HG02885 (cell line): ENCODE measurements around the gene SLC1A3.

ENCODE experiments used
- ATAC-seq: cut with Tn5 transposase; IDR thresholded peaks from one replicate; pipeline ENCODE4 v1.9.1; 2021; ENCODE audit warnings: mild to moderate bottlenecking; ENCODE audit not compliant: unreplicated experiment, poor library complexity

Gene SLC1A3

DNA sequence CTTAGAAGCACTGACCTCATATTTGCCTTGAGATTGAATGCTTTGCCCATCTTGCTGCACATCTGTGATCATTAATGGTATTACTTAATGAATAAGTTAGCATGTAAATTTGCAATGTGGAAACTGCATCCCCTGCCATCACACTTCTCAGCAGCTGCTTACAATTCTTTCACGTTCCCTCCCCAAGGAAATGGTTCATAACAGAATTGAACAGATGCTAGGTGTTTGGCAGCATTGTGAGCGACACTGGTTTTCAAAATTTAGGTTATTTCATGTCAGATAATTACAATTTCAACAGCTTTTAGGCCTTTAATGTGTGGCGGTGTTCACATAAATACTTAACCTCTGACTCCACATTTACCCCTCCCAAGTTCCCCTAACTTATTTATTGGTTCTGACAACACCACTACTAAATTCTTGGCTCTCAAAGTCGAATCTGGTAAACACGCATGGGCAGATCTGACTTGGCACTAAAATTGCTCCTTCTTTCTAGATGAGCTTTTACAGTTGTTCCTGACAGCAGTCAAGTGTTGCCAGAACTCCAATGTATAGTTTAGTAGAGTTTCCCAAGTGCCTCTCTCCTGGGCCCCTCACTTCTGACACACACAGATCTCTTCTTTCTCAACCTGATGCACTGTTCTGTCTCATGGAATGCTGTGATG is 46.8 kb downstream of the SLC1A3 start:
- no peak for ATAC-seq

DNA sequence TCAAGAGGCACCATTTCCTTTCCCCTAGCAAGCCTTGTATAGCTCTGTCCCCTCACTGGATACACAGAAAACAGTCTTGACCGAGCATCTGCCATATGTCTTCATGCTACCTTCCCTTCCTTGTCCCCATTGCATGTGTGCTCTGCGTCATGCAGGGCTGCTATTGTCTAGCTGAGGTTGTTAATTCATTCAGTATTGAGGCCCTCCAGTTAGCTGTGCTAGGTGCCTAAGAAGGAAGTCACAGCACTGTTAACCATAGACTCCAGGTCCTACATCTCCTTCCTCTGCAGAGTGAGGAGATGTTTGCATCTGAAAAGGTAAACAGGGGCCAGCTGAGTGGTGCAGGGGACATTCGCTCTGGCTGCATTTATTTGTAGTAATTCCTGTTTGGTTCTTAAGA is 48.2 kb downstream of the SLC1A3 start:
- no peak for ATAC-seq

GRCh38 chr5:36655161-36655560 is 48.8 kb downstream of the SLC1A3 start:
- no peak for ATAC-seq

- ATAC-seq = no peak
Measured at GRCh38 chr5:36656556-36656955, 50.1 kb downstream of the SLC1A3 start.

DNA sequence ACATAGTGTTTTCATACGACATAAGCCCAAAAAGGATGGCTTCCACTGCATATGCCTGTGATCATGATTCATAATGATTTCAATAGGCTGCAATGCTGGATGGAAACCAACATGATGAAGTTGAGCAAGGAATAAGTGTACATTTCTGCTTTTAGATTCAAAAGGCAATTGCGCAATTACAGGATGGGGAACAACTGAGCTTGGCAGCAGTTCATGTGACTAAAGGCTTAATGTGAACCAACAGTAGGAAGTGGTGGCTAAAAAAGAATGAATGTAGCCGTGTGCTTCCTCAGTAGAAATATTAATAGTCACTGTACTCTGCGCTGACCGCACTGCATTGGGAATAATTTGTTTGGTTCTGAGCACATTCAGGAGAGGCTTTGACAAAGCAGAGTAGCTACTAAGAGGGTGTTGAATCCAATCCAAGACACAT is 51.2 kb downstream of the SLC1A3 start:
- ATAC-seq = no peak

- ATAC-seq = no peak
Measured at GRCh38 chr5:36658038-36658756, 51.8 kb downstream of the SLC1A3 start.

GRCh38 chr5:36659411-36659810 is 53.0 kb downstream of the SLC1A3 start:
- ATAC-seq = no peak

GRCh38 chr5:36660397-36661049 is 54.1 kb downstream of the SLC1A3 start:
- ATAC-seq = no peak

DNA sequence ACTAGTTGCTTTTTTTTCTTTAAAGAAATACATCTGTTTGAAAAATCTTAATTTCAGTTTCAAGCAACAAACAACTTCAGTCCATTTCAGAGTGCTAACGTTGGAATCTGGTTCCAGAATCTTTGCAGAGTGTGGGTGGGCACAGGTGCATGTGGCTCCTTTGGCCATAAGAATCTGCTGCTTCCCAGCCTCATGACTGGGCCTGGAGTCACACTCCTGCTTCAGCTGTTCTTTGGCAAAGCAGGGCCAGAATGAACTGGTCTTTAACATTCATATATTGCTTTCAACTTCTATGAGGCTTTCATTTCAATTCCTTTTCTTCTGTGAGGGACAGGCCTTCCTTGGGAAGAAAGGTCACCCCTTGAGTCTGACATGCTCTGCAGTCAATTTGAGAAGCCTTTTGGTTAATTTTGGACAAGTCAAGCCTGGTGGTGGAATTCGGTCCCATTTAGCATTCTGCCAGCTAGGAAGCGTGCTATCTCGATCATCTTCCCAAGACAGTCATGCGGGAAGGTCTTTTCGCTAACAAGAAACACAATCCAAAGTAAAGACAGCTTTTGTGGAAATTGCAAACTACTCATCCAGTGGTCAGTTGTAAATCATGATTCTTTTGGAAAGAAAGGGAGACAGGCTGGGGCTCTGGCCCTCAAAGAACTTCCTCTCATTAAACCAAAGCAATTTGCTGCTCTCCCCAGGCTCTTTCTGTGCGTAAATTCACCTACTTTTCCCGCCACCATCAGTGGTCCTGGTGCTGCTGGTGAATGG is 55.2 kb downstream of the SLC1A3 start:
- ATAC-seq = no peak

- no peak for ATAC-seq
Measured at GRCh38 chr5:36662291-36662851, 56.0 kb downstream of the SLC1A3 start.

- no peak for ATAC-seq
Measured at GRCh38 chr5:36664766-36665165, 58.4 kb downstream of the SLC1A3 start.

DNA sequence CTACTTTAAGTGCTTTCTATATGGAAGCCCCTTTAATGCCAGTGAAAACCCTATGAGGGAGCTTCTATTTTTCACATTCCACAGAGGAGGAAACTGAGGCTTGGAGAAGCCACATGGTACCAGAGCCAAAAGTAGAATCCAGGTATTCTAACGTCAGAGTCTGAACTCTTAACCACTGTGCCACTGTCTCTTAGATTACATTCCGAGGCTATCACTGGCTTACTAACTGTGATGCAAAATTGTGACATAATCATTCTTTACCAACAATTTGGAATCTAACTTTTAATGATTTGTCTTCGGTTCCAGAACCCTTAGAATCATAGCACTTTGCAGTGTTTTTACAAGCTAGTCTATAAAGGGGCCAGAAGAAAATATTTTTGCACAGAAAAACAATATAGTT is 59.2 kb downstream of the SLC1A3 start:
- no peak for ATAC-seq

DNA sequence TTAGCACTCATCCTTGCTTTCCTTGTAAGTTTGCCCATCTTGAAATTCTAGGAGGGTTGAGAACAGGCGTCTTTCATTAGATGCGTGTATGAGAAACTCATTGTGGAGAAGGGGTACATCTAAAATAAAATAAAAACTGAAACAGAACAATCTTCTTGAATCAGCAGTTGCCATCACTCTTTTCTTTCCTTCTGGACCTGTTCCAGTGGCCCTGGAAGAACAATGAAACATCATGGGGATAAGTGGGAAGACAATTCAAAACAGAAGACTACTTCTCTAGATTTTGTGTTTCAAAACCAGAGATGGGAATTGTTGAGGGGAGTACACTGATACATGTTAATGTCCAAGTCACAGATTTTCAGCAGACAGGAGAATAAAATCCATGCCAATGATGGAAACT is 59.9 kb downstream of the SLC1A3 start:
- ATAC-seq = no peak

DNA sequence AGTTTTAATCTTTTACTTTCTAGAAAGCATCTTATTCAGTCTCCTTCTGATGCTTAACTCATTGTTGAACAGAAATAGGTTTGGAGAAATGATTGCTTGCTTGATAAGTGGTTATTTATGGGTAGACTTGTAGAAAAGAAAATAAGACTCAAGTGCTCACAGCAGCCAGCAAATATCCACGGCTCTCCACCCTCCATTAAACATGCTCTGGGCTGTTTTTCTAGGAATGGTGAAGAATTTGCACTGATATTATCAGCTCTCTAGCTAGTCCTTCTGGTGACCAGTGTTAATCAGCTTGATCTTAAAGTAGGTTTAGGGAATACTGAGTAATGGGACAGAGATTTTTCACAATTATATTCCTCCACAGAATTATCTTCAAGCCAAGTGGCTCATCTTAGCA is 60.6 kb downstream of the SLC1A3 start:
- ATAC-seq = no peak

DNA sequence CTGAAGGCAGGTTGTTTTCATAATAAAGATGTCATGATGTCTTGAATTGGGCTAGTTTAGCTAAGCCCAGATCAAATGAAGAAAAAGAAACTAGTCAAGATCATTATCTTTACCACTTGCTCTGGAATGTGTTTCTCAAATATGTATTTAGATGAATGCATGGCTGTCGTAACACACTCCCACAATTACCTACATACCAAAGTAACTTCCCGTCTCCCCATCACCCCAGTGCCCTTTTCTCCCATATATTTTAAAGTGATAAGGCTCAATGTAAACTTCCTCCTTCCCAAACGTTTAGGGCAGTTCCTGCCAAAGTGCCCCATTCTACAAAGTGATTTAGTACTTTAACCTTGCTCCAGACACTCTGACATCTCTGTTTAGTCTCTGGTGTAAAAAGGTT is 61.4 kb downstream of the SLC1A3 start:
- no peak for ATAC-seq

DNA sequence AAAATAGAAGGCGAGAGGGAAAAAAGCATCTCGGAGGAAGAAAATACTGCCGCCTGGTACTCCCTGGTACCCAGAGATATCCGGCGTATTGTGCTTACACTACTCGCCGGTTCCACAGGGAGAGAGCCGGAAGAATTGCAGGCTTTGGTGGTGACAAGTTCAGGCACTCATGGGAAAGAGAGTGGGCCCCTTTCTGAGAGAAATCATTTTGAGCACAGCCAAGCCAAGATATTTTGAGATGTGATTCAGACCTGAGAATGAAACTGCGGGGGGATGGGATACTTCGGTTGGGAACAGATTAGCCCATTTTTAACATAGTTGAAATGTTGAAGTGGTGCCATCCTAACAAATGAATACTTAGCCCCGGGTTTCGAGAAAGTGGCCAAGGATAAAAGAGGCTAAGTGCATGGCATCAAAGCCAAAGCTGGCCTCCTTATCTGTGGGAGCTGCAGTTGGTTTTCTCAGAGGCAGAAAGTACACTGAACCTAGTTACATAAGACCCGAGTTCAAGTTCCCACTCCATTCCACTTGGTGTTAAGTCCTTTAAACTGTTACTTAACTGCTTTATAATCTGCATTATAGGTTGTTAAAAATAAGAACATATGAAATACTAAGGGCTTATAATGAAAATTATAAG is 62.7 kb downstream of the SLC1A3 start:
- ATAC-seq = no peak

- no peak for ATAC-seq
Measured at GRCh38 chr5:36670548-36670947, 64.1 kb downstream of the SLC1A3 start.

DNA sequence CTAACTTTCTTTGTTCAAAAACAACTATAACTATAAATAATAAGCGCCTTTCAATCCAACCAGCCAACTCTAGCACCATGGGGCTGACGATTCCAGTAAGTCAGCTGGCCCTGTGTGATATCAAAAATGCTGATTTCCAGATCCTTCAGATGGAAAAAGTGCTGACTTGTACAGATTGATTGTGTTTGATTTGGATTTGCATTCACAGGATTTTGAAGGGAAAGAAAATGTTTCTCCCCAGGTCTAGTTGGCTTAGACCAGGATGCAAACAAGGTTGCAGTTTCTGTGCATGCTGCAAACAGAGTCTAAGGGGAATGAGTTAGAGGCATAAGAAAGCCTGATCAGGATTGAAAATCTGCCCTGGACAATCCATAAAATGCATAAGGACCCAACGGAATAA is 68.9 kb downstream of the SLC1A3 start:
- ATAC-seq = no peak

GRCh38 chr5:36679221-36679989 is 73.0 kb downstream of the SLC1A3 start:
- no peak for ATAC-seq
